NB4 (cell line): Measurements from ENCODE around the gene EXOC6B.
A peak's percentile ranks its signal among the peaks of the same experiment; 100 is the strongest.

Experiments used
- DNase-seq: peaks from one replicate; pipeline ENCODE4 v3.0.0; 2010; ENCODE audit warnings: low read depth
- H3K4me3 ChIP-seq: one replicate; pipeline ENCODE4 v1.5.1; 2011; ENCODE audit warnings: mild to moderate bottlenecking, low read depth, low read length, moderate library complexity
- CTCF ChIP-seq: IDR thresholded peaks from one replicate; pipeline ENCODE4 v1.5.1; 2012; ENCODE audit warnings: low read depth, low read length
- MAX ChIP-seq: IDR thresholded peaks from 2 replicates; pipeline ENCODE4 v1.6.1; 2011; ENCODE audit warnings: low read depth, low read length
- MYC ChIP-seq: IDR thresholded peaks from 2 replicates; pipeline ENCODE4 v1.6.1; 2011; ENCODE audit warnings: low read depth, low read length
- POLR2A ChIP-seq: IDR thresholded peaks from 2 replicates; pipeline ENCODE4 v1.6.1; 2011; ENCODE audit warnings: mild to moderate bottlenecking; ENCODE audit not compliant: insufficient read length; ENCODE audit errors: extremely low read depth

Gene EXOC6B

DNA sequence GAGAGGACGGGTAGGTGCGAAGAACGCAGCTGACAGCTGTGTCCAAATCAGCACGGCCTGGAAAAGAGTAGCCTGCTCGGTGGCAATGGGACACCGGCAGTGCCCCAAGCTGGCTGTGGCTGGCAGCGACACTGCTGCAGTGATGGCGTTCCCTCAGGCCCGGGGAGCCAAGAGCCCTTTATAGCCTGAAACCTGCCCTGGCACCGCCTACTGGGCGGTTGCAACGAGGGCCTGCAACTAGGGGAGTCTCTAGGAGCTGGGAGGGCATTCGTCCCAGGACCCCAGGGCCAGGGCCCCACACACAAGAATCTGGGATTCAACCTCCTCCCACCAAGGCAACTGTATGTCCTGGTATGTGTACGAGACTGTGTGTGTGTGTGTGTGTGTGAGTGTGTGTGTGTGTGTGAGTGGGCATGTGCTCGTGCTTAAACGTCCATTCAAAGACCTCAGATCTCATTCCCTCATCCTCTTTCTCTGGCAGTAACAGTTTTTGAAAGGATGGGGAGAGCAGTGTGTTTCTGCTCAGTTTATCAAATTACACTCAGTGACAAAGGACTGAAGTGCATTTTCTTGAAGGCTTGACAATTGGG, 671.4 kb downstream of the EXOC6B start:
- DNase-seq: no peak
- no peak overlapping the region for H3K4me3 ChIP-seq
- TF ChIP-seq MAX (no peak), POLR2A (no peak), CTCF (no peak), MYC (no peak)

GRCh38 chr2:72153924-72154323, 671.9 kb downstream of the EXOC6B start:
- TF ChIP-seq POLR2A: no peak
- no peak for DNase-seq
- H3K4me3 ChIP-seq: no peak overlapping the region

DNA sequence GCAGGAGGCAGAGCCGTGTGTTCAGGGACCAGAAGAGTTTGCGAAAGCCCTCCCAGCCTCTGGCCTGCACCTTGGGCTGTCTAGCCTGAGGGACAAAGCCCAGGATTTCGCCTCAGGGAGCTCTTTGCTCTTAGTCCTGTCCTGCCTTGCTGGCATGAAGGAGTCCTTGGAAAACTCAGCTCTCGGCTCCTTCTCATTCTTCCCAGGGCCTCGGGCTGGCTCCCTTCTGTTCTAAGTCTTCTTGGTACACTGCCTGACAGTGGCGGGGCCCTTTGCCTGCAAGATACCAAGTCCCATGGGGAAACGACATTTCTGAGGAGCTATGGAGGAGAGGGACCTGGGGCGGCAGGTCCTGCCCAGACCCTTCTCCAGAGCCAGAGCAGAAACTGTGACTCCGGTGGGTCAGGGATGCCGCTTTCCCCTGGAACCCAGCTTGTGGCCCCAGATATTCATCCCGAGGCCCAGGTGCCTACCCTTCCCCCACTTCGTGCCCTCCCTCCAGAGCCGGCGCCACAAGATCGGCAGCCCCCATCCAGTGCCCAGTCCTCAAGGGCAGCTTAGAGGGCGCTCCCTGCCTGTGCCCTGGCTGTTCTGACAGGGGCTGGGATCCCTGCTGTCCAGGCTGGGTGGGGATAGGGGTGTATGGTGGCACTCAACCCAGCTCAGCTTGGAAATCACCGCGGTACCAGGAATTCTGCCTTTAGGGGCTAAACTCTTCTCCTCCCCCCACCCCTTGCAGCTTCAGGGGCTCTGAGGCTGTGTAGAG, 672.6 kb downstream of the EXOC6B start:
- no peak for DNase-seq
- TF ChIP-seq MAX (no peak), CTCF (no peak), POLR2A (no peak), MYC (no peak)

GRCh38 chr2:72150861-72151356, 674.9 kb downstream of the EXOC6B start:
- TF ChIP-seq CTCF: no peak
- DNase-seq: no peak
- H3K4me3 ChIP-seq: no peak overlapping the region

More for the DNA sequence above, 672.6 kb downstream of the EXOC6B start:
- H3K4me3 ChIP-seq: no peak overlapping the region

GRCh38 chr2:72150157-72150860, 675.5 kb downstream of the EXOC6B start:
- no peak overlapping the region for H3K4me3 ChIP-seq
- TF ChIP-seq POLR2A: no peak
- peak; percentile 76 for TF ChIP-seq CTCF
- no peak for TF ChIP-seq MAX
- no peak for TF ChIP-seq MYC
- DNase-seq: peak; percentile 86

DNA sequence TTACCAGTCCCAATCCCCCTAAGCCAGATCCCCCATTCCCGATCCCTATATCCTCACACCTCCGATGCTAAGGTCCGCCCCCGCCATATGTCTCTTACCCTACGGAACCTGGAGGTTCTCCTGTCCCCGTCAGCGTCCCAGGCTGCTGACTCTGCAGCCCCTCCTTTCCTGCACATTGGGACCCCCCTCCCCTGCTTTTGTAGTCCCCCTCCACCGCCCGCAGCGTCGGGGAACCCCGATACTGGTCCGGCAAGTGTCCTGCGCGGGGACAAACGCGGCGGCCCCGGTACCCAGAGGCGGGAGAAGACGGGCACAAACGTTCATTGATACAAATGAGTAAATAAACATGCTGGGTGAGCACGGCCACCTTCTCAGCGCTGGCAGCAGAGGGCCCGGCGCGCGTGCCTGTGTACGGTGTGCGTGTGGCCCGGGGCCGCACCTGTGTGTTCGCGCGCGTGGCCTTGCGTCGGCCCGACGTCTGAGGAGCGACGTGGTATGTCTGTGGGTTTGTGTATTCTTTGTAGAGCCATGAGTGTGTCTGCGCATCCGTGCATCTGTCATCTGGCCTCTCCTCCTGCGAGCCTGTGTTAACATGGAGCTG, 676.2 kb downstream of the EXOC6B start:
- DNase-seq: no peak
- H3K4me3 ChIP-seq: no peak overlapping the region
- TF ChIP-seq MAX (no peak), CTCF (no peak), POLR2A (no peak), MYC (no peak)
